HL-60 (cell line): ENCODE results near the gene IGFL2.

Source experiments
- GABPA ChIP-seq: IDR thresholded peaks from 2 replicates; pipeline ENCODE4 v1.6.1; 2012; ENCODE audit warnings: low read depth
- POLR2AphosphoS5 ChIP-seq: IDR thresholded peaks from 2 replicates; pipeline ENCODE4 v1.6.1; 2012; ENCODE audit warnings: low read depth
- TF ChIP-seq, protein P1 (sequence below): IDR thresholded peaks from one replicate; pipeline ENCODE4 v1.5.1; 2011; ENCODE audit warnings: low read length, control low read depth, inconsistent platforms; ENCODE audit not compliant: insufficient read depth
- TF ChIP-seq, protein P2 (sequence below): IDR thresholded peaks from 2 replicates; pipeline ENCODE4 v1.6.1; 2012; ENCODE audit warnings: low read depth; ENCODE audit not compliant: insufficient replicate concordance

DNA sequence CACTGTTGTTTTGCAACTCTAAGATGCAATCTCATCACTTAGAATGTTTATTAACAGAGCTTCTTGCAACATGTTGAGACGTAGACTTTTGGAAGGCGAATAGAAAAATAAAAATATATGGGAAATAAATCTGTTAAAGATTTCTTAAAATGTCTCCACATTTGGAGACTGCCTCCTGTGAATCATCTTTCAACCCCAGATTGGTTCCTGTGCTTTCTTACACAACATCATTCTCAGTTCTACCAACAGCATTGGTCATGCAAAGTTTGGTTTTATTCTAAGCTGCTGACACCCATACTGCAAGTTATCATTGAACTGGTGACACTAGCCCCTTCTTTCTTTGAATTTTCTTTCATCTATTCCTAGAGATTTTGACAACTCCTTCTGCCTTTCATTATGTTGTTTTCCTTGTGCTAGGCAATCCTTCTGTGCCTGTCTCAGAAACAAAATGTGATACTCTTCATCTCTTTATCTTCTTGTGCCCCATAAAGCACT, 21.9 kb upstream of the IGFL2 start:
- TF ChIP-seq POLR2AphosphoS5 (no peak), GABPA (no peak)
- TF ChIP-seq, protein P1, sequence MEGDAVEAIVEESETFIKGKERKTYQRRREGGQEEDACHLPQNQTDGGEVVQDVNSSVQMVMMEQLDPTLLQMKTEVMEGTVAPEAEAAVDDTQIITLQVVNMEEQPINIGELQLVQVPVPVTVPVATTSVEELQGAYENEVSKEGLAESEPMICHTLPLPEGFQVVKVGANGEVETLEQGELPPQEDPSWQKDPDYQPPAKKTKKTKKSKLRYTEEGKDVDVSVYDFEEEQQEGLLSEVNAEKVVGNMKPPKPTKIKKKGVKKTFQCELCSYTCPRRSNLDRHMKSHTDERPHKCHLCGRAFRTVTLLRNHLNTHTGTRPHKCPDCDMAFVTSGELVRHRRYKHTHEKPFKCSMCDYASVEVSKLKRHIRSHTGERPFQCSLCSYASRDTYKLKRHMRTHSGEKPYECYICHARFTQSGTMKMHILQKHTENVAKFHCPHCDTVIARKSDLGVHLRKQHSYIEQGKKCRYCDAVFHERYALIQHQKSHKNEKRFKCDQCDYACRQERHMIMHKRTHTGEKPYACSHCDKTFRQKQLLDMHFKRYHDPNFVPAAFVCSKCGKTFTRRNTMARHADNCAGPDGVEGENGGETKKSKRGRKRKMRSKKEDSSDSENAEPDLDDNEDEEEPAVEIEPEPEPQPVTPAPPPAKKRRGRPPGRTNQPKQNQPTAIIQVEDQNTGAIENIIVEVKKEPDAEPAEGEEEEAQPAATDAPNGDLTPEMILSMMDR: no peak
- TF ChIP-seq, protein P2, sequence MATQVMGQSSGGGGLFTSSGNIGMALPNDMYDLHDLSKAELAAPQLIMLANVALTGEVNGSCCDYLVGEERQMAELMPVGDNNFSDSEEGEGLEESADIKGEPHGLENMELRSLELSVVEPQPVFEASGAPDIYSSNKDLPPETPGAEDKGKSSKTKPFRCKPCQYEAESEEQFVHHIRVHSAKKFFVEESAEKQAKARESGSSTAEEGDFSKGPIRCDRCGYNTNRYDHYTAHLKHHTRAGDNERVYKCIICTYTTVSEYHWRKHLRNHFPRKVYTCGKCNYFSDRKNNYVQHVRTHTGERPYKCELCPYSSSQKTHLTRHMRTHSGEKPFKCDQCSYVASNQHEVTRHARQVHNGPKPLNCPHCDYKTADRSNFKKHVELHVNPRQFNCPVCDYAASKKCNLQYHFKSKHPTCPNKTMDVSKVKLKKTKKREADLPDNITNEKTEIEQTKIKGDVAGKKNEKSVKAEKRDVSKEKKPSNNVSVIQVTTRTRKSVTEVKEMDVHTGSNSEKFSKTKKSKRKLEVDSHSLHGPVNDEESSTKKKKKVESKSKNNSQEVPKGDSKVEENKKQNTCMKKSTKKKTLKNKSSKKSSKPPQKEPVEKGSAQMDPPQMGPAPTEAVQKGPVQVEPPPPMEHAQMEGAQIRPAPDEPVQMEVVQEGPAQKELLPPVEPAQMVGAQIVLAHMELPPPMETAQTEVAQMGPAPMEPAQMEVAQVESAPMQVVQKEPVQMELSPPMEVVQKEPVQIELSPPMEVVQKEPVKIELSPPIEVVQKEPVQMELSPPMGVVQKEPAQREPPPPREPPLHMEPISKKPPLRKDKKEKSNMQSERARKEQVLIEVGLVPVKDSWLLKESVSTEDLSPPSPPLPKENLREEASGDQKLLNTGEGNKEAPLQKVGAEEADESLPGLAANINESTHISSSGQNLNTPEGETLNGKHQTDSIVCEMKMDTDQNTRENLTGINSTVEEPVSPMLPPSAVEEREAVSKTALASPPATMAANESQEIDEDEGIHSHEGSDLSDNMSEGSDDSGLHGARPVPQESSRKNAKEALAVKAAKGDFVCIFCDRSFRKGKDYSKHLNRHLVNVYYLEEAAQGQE: no peak
